Measurements from ENCODE around the gene NLRP7.

GRCh38 chr19:54995561-54995960, 48.2 kb upstream of the NLRP7 start:
- TF ChIP-seq, protein P1, sequence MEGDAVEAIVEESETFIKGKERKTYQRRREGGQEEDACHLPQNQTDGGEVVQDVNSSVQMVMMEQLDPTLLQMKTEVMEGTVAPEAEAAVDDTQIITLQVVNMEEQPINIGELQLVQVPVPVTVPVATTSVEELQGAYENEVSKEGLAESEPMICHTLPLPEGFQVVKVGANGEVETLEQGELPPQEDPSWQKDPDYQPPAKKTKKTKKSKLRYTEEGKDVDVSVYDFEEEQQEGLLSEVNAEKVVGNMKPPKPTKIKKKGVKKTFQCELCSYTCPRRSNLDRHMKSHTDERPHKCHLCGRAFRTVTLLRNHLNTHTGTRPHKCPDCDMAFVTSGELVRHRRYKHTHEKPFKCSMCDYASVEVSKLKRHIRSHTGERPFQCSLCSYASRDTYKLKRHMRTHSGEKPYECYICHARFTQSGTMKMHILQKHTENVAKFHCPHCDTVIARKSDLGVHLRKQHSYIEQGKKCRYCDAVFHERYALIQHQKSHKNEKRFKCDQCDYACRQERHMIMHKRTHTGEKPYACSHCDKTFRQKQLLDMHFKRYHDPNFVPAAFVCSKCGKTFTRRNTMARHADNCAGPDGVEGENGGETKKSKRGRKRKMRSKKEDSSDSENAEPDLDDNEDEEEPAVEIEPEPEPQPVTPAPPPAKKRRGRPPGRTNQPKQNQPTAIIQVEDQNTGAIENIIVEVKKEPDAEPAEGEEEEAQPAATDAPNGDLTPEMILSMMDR (IDR thresholded peaks at IDR 0.05; ENCODE audit: insufficient read depth, low read length, poor library complexity, severe bottlenecking) = no peak
- no peak for TF ChIP-seq EZH2phosphoT487 (conservative IDR thresholded peaks at IDR 0.05; ENCODE audit: low read length)
